Body of pancreas (tissue), 4 donors: Measurements from ENCODE around the gene GRIK4.

Source experiments
- CTCF ChIP-seq, 7 experiments: fragments of 450-650 bp in 4 of 7; fragments of 200-600 bp in 3 of 7; sonication (generic) in 3 of 7; IDR thresholded peaks; one replicate each; pipeline ENCODE4 v1.5.1; 2016 to 2019; ENCODE audit warnings: antibody characterized with exemption in 7 of 7
- POLR2A ChIP-seq, 3 donors: fragments of 450-650 bp; IDR thresholded peaks; one replicate each; pipeline ENCODE4 v1.6.1; 2016; ENCODE audit warnings: antibody characterized with exemption in 3 of 3, mild to moderate bottlenecking in 2 of 3

GRCh38 chr11:120994091-120994859, 482.7 kb downstream of the GRIK4 start:
- TF ChIP-seq CTCF (IDR thresholded peaks at IDR 0.05) (no peak), POLR2A (IDR thresholded peaks at IDR 0.05) (no peak)
